HG02759 (cell line): ENCODE data around the gene SETD2.
A peak's percentile ranks its signal among the peaks of the same experiment; 100 is the strongest.

Experiments used
- ATAC-seq: cut with Tn5 transposase; IDR thresholded peaks from one replicate; pipeline ENCODE4 v1.9.1; 2021; ENCODE audit warnings: mild to moderate bottlenecking, moderate library complexity; ENCODE audit not compliant: unreplicated experiment

Gene SETD2

DNA sequence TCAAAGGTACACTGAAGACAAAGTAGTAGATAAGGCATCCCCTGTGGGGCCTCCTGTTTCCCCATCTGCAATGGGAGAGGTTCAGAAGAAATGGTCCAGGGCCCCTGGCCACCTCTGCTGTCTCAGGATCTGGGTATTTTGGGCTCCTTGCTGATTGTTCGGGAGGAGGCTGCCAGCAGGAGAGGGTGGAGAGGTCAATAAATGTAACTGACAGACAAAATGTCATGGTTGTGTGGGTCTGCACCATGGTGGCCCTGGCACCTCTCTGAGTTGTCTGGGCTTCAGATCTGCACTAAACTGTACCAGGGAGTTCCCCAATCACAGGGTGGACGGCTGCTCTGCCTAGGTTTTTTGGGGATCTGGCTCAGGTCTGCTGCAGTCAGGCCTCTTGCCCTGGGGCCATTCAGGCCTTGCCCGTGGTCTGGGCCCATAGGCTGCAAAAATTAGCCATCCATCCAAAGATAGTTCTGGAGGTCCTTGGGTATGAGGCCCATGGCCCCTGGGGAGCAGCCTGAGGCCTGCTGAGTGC, 177.1 kb downstream of the SETD2 start:
- ATAC-seq, result no peak

DNA sequence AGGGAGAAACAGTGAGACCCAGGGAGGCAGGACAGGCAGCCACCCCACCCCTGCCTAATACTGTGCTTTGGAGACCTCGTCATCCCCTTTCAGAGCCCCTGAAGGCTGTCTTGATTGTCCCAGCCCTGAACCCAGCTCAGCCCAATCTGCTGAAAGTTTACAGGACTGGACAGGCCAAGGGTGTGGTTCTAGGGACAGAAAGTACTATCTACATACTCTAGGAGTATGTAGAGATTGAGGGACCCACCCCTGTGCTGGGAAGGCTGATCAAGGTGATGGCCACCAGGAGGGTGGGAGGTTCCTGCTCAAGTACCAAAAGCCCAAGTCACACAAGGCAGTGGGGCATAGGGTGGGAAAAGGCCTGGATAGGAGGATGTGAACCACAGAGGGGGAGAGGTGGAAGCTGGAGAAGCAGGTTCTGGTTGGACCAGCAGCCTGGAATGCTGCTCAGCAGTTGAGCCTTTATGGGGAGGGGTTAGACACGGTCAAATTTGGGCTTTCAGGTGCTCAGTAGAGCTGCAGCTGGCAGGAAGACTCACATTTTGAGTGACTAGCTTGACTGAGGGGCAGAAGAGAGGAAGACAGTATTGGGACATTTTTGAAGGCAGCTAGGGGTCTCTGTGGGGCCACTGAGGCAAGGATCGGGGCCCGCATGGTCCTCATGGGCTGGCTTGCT, 177.7 kb downstream of the SETD2 start:
- ATAC-seq, result no peak

DNA sequence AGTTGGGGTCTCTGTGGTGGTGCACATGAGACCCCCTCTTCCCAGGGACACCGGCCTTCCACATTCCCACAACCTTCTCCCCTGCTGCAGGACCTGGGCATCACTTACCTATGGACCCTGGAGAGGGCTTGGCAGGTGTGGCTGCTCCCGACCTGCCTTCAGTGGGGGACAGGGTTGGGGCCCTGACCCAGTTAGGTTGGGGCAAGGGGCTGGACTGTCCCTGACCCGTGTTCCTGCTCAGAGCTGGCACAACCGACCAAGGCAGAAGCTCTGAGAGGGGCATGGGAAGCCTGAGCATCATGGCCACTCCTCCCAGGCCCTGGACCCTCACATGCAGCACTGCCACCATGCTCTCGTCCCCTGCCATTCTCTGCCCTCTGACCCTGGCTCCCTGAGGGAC, 178.3 kb downstream of the SETD2 start:
- ATAC-seq, result no peak

DNA sequence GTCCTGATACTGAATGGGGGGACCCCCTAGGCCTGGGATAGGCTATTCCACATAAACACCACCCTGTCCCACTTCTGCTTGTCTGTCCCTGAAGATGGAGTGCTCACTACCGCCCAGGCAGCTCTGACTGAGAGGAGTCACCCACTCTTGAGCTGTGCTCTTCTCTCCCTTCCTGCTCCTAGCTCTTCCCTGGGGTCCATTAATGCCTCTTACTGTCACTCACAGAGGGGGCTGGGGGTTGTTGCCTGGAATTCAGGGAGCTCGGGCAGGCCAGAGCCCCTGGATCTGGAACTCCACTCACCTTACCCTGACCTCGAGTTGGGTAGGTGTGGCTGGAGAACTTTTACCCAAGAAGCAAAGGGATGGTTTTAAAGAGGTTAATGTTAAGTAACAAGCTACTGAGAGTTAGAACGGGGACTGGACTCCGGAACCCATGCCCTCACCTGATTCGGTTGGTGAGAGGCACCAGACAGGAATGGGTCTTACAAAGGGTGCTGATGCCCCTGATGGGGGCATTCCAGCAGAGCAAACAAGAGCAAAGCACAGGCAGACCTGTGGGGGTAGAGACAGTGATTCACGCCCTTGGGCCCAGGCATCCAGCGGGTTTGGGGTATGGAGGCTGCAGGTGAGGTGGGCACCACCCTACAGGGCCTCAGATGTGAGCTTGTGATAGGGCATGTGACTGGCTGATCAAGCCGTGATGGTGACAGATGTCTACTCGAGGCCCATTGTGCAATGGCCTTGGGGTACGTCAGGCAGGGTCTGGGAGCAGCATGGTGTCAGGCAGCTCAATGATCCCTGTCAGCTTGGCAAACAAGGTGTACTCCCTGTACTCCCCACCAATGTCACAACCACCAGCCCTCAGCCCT, 179.1 kb downstream of the SETD2 start:
- ATAC-seq, result no peak

DNA sequence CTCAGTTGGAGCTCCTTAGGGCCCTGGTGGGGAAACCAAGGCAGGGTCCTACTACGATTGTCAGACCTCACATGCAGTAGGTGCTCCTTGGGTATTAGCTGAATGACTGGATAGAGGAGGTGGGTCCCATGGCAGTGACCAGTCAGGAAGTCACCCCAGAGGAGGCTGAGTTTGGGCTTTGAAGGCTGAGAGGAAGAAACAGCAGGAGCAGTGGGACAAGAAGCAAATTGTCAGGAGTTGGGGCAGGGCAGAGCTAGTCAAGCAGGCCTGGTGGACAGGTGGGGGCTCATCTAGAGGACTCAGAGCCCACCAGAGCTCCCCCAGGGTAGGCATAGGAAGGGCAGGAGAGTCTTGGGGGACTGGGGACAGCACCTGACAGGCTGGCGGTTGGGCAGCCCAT, 181.4 kb downstream of the SETD2 start:
- ATAC-seq, result no peak

DNA sequence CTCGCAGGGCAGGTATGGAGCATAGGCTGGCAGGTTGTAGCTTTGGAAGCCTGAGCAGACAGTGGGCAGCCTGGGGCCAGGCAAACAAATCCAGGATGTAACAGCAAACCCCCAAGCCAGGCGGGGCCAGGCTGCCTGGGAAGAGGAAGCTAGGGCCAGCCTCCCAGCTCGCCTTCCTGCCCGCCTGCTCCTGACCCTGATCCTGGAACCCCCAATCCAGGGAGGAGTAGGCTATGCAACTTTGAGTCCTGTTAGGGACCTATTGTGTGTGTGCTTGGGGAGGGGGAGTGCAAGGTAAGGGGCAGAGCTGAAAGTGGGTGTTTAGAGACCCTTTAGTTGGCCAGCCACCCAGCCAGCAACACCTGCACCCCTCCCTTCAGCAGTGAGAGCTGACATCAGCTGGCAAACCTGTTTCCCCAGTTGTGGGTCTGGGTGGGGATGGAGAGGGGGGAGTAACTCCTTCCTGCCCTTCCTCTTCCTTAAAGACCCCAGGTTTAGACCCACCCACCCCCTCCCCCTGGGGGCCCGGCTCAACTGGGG, 181.9 kb downstream of the SETD2 start:
- ATAC-seq, result no peak

DNA sequence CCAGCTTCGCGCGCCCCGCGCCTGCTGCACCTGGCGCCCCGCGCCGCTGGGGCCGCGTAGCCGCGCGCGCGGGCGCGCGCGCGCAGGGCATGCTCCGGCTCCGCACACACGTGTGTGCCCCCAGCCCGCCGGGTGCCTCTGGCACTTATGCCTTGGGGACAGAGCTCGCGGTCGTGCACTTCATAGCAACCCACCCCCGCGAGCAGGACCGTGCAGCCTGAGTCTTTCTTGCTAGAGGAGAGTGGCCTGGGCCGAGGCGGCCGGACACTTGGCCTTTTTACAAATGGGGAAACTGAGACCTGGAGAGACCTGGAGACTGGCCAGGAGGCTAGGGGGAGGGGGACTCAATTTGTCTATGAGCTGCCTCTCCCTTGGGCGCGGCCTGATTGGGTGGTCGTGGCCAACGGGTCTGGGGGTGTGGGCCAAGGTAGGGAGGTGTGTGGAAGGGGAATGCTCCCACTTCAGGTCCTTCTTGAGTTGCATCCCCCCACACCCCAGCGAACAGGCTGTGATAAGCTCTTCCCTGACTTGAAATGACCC, 183.9 kb downstream of the SETD2 start:
- ATAC-seq, result peak; percentile 17

DNA sequence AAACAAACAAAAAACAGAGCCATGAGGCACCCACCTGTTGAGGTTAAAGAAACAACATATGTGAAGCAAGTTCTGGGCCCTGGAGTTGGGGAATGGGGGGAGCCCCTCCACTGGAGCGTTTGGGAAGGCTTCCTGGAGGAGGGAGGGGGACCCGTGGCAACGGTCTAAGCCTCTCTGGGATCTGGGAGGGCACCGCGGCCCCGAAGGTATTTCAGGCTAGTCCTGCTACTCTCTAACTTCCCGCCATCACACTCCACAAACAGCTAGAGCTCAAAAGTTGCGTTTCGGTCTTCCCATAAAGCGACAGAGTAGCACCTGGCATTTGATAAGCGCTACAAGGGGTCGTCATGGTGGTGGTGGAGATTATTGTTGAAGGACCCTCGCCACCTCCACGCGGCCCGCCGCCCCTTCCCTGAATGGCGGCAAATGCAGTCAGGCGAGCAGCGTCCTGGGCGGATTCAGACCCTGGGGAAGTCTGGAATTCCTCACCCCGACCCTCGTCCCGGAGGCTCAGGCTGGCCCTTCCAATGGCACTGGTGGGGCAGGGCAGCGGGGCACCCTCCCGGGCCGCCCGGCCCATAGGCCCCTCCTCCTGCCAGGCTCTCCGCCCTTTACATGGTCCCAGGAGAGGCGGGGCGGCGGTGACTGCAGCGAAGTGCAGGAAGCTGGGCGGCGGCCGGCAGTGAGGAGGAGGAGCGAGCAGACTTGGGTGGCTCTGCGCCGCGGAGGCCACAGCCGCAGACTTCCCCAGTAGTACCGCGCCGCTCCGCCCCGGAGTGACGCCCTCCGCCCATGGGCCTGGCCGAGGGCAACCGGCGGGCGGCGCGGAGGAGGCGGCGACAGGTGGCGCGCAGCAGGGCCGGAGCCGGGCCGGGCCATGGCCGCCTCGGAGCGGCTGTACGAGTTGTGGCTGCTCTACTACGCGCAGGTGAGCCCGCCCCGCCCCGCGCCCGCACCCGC, 184.6 kb downstream of the SETD2 start, which contains the start of gene NBEAL2:
TSS of gene NBEAL2 (plus strand) at position 682 of the 960 bp plus-strand sequence. CDS start at position 878, 196 bp downstream.
- ATAC-seq, result peak; percentile 79

DNA sequence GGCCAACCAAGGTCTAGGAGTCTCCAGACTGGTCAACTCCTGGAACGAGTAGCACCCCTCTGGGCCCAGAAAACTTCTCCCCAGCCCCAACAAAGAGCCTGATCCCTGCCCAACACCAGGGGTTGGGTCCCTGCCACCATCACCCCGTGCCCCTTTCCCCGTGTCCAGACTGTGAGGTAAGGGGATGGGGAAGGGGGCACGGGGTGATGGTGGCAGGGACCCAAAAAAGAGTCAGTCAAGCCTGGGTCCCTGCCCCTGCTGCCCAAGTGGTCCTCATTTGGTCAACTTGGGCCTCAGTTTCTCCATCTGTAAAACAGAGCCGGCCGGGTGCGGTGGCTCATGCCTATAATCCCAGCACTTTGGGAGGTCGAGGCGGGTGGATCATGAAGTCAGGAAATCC, 185.5 kb downstream of the SETD2 start:
- no peak for ATAC-seq

DNA sequence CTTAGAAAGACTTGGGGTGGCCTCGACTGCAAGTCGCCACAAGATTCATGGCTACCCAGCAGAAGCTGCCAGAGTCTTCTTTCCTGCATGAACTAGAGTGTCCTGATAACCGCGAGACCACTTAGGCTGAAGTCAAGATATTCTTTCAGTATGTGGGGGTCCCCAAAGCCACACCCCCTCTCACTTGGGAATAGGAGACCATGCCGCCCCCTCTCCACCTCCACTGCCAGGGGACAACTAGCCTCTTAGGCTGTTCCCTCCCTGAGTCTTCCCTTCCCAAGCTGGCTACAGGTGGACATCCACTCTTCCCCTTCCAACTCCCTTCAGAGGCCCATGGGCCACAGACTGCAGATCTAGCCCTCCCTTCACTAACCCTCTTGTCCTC, 186.1 kb downstream of the SETD2 start:
- ATAC-seq, result no peak

DNA sequence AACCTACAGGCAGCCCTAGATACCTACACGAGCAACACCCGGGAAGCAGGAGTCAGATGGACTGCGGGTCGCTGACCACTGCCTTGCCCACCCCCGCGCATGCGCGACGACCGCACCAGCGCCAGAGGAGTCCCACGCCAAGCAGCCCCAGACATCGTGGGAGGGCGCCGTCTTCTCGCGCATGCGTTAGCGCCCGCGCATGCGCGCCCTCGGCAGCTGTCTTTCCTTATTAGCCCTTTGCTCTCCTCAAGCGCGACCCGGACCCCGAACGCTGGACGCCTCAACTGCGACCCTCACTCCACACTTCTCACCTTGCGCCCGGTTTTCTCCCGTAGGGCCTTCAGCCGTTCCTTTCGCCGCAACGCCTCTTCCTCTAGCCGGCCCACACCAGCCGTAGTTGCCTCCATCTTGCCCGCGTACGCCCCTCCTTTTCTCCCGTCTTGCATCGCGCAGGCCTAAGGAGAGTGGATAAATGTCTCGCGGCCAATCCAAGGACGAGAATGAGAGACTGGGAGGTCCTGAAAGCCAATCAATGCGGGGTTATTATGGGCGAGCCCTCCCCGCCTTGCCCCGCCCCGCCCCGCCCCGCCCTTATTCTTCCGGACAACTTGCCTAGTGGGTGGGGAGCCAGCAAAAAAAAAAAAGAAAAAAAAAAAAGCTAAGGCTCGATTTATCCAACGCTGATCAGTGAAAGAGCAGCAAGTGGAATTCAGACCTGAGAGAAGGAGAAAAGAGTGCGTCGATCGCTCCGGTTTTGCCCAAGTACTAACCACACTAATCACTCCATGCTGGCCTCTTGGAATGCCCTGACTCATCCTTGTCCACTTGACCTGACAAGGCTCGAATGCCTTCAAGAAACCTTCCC, 187.4 kb downstream of the SETD2 start, which contains the start of gene CCDC12:
TSS of gene CCDC12 (minus strand) at position 420 of the 865 bp plus-strand sequence. CDS start at position 407, 13 bp downstream.
- peak; percentile 63 for ATAC-seq

DNA sequence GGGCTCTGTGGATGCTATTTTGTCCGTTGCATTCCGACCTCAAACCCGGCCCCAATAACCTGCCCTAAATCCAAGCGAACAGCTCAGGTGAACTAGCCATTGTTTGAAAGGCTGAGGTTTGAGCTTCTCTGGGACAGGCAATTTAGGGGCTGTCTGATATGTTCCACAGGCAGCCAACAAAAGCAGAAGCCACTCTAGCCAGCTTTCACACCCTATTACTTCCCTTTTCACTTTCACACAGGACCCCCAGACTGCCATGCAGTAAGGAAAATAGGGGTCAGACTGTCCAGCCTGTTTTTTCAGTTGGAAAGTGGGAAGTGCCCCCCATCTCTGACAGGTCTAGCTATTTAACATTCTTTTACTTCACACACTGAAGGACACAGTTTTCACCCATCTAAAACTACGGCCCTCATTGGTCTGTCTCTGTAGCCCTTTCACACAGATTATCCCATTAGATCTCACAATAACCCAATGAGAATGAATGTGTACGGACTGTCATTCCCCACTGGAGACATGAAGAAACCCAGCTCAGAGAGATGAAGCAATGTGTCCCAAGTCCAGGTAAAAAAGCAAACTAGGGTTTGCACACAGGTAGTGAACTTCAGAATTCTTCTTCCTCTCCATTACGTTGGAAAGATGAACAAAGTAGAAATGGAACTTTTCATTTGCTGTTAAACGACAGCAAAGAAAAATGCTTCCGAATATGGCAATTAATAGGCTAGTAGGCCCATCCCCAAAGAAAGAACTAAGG, 189.3 kb downstream of the SETD2 start:
- no peak for ATAC-seq

DNA sequence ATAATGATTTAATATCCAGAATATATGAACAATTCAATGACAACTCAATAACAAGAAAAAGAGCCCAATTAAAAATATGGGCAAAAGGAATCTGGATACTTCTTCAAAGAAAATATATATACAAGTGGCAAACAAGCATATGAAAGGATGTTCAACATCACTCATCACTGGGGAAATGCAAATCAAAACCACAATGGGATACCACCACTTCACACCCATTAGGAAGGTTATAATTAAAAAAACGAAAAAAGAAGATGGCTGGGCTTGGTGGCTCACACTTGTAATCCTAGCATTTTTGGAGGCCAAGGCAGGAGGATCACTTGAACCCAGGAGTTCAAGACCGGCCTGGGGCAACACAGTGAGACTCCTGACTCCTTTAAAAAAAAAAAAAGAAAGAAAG, 191.5 kb downstream of the SETD2 start:
- no peak for ATAC-seq

DNA sequence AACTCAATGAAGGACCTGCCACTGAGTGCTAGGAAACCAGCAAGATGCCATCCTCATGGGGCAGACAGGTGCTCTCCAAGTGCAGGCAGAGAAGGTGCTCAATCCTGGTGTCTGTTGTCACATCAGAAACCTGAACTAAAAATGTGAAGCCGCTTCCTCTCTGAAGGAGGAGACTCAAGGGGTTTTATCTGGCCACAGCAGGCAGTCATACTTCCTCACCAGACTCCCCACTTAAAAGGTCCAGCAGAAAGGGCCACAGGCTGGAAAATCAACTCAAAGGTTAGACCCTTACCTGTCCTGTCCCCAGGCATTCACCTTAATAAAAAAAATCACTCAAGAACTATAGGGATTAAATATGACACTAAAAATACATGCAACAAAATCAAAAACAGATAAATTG, 192.2 kb downstream of the SETD2 start:
- ATAC-seq, result no peak

DNA sequence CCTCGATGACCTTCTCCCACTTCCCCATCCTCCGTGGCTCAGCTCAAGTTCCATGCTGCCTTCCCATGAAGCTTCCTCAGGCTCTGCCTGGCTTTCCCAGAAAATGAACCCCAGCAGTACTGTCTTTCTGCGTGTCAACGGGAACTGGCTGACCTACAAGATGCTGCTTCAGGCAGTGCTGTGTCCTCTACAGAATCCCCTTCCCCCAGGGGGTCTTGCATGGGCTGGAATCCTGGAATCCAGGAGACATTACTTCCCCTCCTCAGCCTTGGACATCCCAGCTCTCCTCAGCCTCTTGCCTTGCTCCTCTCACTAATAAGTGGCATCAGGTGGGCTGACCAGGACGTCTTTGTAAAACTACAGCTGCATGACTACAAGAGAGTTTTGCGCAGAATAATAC, 192.8 kb downstream of the SETD2 start:
- ATAC-seq, result no peak

DNA sequence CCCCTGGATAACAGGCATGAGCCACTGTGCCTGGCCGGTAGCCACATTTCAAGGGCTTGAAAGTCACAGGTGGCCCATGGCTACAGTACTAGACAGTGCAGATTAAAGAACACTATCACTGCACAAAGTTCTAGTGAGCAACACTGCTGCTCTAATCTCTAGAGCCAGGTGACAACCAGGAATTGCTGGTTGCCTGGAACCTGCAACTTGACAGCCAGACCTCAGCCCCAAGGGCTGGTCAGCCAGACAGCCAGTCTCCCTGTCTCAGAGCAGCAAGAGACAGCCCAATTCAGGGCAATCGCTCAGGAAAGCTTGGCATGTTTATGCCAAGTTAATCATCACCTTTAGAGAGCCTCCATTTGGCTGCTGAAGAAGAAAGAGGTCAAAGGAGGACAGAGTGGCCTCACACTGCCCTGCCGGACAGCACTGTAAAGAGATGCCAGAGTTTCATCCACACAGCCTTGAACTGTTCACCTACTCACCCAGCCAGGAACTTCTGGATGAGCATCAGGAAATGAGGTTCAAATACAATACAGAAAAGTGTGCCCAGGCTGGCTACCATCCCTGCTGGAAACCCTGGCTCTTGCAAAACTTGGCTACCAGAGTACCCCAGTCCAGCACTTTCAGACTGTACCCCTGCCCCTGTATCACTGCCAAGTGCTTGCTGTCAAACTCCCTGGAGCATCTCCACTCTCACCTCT, 193.4 kb downstream of the SETD2 start:
- ATAC-seq, result no peak

DNA sequence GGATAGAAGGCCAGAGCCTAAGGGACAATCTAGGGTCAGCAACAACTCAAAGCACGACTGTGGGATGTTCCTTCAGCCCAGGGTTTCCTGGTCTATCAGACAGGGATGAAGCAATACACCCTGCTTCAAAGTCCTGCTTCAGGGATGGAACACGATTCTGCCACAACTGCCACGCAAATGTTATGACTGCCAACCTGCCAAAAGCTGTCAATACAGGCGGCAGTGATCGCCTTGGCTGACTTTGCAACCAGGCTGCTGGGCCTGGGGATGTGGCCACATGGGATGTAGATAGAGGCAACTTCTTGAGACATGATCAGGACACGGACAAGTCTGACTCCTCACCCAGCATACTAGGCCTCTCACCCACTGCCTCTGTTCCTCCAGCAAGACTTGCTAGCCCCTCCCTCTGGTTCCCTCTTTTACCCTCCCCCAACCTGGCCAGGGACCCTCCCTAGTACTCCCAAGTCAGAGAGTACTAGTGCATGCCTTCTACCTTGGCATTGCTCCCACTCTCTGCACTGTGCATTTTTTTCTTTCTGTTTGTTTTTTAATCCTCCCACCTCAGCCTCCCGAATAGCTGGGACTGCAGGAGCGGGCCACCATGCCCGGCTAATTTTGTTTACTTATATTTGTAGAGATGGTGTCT, 195.0 kb downstream of the SETD2 start:
- ATAC-seq, result no peak
